Body of pancreas (tissue), 4 donors: Measurements from ENCODE around the gene CASTOR1.

Source experiments
- POLR2A ChIP-seq, 3 donors: fragments of 450-650 bp; IDR thresholded peaks; one replicate each; pipeline ENCODE4 v1.6.1; 2016; ENCODE audit warnings: antibody characterized with exemption in 3 of 3, mild to moderate bottlenecking in 2 of 3
- TF ChIP-seq, protein P1 (sequence below), 7 experiments: fragments of 450-650 bp in 4 of 7; fragments of 200-600 bp in 3 of 7; sonication (generic) in 3 of 7; IDR thresholded peaks; one replicate each; pipeline ENCODE4 v1.5.1; 2016 to 2019; ENCODE audit warnings: antibody characterized with exemption in 7 of 7

DNA sequence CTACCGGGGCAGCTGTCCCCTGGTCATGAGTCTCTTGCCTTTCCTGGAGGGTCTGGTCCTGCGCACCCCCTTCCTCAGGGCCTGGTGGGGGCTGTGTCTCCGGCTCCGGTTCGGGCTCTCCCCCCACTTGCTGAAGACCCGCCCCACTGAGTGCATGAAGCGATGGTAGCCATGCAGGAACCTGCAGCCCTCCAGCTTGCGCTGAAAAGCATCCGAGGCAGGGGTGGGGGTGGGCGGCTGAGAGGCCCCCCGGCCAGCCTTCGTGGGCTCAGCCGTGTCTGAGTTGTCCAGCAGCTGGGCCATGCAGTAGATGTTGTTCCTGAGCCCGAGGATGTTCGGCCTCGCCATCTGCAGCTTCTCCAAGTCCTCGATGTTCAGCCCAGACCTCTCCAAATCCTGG, 25.4 kb downstream of the CASTOR1 start:
- TF ChIP-seq, protein P1, sequence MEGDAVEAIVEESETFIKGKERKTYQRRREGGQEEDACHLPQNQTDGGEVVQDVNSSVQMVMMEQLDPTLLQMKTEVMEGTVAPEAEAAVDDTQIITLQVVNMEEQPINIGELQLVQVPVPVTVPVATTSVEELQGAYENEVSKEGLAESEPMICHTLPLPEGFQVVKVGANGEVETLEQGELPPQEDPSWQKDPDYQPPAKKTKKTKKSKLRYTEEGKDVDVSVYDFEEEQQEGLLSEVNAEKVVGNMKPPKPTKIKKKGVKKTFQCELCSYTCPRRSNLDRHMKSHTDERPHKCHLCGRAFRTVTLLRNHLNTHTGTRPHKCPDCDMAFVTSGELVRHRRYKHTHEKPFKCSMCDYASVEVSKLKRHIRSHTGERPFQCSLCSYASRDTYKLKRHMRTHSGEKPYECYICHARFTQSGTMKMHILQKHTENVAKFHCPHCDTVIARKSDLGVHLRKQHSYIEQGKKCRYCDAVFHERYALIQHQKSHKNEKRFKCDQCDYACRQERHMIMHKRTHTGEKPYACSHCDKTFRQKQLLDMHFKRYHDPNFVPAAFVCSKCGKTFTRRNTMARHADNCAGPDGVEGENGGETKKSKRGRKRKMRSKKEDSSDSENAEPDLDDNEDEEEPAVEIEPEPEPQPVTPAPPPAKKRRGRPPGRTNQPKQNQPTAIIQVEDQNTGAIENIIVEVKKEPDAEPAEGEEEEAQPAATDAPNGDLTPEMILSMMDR (IDR thresholded peaks at IDR 0.05): no peak
- no peak for TF ChIP-seq POLR2A (IDR thresholded peaks at IDR 0.05)
